Ramos (cell line): ENCODE results near the gene ARID1B.

ENCODE experiments used
- in situ Hi-C: fragments of 300-500 bp; cut with MboI; formaldehyde crosslinking; loops from one replicate; pipeline ENCODE4 v1.14.3; 2022; ENCODE audit warnings: low sequenced_read_pairs; ENCODE audit not compliant: unreplicated experiment

ARID1B gene

DNA sequence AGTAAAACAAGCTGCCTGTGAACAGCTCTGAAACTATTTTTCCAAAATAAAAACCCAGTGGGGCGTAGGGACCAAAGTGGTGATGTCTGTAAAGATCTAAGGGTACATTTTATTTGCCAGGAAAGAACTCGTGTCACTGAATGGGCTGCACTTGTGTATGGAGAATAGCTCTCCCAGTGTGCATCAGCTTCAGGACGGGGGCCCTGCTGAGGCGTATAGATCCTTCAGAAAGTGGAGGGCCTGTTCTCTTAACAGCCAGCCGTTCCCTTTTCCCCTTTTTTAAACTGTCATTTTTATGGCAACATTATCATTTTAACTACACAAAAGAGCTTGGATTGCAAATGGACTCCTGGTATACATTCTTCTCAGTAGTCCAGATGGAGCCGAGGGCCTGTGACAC is 408.8 kb downstream of the ARID1B start:
- in situ Hi-C loops, result no loop called here

DNA sequence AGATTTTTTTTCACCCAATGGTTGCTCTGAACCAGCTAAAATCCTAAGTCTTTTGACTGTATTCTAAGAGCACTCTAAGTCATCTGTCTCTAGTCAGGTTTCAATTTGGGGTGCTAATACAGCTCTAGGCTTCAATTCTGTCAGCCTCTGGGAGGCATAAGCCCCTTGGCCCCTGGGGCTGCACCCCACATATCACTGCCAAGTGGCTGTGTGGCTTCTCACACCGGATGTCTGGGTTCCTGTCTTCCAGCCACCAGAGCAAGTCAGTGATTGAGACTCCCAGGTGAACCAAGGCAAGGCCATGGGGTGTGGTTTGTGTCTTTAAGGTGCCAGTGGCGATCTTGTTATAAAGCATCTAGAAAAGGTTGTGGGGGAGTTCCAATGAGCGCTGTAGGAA is 409.6 kb downstream of the ARID1B start:
- in situ Hi-C loops, result no loop called here

DNA sequence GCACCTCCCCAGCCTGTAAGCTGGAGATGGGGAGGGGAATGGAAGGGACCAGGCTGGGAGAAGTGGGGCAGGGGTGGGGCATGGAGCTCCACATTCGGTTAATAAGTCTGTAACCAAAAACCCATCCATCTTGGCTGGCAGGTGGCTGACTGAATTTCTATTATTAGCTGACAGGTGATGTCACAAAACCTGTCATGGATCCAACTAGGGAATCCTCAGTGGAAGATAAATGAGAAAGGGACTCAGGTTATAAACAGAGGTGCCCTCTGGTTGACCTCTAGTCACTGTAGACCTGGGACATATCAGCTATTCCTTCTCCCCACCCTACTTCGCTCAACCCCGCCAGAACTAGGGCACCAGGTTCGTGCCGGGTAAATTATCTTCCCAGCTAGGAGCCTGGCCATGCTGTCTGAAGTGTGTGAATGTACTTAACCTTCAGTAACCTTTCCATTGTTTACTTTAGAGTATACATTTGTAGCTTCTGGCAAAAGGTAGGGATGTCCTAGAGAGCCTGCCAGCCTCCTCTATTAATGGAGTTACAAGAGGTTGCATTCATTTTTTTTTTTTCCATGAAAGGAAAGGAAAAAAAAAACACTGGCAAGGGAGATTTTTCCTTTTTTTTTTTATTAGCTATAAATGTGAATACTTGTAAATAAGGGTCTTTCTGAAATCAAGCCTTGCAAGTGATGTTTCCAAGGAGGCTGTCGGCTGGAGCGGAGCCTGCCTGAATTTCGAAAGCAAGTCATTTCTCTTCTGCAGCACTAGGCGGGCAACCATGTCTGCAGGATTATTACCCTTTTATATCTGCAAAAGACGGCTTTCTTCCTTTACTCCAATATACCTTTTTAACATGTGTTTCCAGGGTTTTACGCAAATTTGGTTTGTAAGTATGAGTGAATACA is 410.3 kb downstream of the ARID1B start:
- in situ Hi-C loops, result no loop called here

DNA sequence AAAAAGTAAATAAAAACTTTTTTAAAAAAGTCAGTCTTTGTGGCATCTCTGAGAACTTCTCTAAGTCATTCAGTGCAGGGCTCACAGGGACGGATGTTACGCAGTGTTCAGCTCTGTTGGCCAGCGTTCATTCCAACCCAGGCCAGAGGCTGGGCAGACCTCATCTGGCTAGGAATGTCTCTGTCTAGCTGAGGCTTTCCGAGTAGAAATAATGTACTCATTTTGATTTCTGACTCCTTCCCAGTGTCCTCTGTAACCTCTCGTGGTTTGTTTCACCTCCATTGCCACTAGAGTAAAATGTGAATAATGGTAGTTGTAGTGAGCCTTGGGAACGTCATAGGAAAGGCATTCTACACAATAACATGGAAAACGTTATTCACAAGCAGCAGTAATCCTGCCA is 411.0 kb downstream of the ARID1B start:
- in situ Hi-C loops, result no loop called here

DNA sequence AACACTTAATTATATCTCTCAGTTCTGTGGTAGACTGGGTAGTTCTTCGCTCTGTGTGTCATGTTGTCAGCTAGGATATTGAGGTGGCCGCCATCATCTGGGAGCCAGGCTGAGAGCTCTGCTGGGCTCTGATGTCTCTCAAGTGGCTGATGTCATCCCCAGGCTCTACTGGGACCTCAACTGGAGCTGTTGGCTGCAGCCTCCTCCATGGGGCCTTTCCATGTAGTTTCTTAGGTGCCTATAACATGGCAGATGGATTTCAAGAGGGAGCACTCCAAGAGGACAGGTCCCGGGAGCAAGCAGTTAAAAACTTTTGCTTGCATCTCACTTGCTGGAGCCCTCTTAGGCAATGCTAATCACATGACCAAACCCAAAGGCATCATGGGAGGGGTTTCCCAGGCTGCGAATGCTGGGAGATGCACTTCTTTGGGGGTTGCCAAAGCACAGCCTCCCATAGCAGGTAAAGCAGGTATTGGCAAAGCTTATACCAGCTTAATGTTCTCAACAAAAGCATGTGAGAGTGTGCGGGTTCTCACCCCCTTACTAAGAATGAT is 416.3 kb downstream of the ARID1B start:
- in situ Hi-C loops, result no loop called here

DNA sequence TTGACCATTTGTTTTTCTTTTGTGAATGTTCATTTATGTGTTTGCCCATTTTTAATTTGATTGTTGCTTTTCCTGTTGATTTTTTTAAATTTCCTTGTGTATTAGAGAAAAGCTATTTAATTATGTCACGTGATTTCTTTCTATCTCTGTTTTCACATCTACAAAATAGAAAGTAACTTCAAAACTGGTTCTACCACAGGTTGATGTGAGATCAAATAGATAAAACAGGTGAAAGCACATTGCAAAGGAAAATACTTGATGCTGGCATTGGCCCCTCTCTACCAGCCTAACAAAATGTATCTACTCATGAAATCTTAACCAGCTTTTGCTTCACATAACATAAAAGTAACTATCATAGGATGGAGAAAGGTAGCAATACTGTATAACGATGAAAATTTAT is 416.9 kb downstream of the ARID1B start:
- in situ Hi-C loops, result no loop called here

DNA sequence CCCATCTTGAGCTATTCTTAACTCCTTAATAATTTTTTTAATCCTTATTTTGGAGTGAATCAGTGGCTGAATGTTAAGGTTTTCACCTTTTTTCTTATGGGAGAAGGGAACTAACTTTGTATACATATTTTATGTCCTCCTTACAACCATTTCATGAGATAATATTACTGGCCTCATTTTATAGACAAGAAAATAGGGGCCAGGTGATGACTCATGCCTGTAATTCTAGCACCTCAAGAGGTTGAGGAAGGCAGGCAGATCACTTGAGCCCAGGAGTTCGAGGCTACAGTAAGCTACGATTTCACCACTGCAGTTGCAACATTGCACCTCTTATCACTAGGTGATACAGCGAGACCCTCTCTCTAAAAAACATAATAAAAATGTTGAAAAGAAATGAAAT is 417.5 kb downstream of the ARID1B start:
- in situ Hi-C loops, result no loop called here

DNA sequence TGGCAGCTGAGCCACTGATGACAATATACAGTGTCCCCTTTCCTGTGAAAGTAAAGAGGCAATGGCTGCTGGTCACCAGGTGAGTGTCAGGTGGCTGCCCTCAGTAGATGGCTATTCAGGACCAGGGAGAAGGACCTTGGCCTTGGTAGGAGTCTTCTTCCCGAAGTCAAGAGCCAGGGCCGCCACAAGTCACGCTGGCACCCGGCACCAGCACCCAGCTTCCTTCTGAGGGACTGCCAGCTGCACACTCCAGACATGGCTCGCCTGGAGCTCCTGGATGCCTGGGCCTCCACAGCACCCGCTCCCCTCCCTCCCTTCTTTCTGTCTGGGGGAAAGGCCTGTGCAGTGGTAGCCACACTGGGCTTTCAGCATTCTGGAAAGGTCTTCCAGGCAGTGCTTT is 419.2 kb downstream of the ARID1B start:
- in situ Hi-C loops, result no loop called here

DNA sequence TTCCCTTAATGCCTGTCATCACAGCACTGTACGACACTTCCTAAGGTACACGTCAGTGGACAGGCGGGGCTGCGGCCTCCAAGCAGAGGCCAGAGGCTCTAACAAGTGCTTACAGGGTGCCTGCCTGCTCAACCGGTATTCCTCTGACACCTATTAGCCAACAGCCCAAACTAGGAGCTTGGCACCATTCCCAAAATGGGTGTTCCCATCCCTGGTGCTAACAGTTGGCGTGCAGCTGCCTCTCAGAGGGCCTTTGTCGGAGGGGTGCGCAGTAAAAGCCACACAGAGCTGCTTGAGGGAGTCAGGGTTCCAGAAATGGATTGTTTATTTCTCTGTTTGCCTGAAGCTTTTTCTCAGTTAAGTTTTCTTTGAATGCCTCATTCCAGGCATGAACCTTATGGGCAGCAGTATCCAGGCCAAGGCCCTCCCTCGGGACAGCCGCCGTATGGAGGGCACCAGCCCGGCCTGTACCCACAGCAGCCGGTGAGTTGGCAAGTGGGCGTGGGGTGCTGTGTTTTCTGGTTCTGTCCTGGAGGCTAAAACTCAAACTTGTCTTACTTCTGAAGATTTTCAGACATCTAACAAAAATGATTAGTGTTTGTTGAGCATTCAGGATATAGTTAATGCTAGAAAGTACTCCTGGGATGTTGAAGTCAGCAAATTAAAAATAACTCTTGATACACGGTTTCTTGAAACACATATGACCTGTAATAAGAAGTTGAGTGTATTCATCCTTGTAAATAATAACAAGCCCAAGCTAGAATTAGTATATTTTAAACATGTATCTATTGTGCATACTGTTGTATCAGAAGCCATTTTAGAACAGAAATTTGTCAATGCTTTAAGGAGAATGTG is 421.5 kb downstream of the ARID1B start:
- in situ Hi-C loops, result no loop called here

DNA sequence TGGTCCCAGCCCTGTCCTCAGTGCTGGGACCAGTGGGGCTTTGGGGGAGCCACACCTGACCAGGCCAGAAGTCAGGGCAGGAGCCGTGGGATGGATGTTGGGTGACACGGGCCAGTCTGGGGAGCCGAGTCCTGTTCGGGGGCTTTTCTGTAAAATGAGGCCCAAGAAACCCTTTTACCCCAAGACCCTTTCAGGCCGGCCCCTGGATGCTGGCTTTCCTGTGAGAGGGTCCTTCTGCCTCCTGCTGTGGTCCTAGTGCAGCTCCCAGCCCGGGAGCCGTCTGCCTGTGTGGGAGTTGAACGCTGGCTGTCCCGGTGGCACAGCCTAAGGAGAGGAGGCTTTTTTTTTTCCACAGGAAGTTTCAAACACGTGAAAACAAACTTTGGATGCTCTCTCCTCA is 422.9 kb downstream of the ARID1B start:
- in situ Hi-C loops, result no loop called here

DNA sequence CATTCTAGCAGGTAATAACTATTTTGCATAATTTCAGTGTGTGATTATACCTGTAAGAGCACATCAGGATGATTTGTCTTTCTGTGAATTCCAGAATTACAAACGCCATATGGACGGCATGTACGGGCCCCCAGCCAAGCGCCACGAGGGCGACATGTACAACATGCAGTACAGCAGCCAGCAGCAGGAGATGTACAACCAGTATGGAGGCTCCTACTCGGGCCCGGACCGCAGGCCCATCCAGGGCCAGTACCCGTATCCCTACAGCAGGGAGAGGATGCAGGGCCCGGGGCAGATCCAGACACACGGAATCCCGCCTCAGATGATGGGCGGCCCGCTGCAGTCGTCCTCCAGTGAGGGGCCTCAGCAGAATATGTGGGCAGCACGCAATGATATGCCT is 423.4 kb downstream of the ARID1B start:
- in situ Hi-C loops, result no loop called here

DNA sequence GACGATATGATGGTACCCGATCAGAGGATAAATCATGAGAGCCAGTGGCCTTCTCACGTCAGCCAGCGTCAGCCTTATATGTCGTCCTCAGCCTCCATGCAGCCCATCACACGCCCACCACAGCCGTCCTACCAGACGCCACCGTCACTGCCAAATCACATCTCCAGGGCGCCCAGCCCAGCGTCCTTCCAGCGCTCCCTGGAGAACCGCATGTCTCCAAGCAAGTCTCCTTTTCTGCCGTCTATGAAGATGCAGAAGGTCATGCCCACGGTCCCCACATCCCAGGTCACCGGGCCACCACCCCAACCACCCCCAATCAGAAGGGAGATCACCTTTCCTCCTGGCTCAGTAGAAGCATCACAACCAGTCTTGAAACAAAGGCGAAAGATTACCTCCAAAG is 423.9 kb downstream of the ARID1B start:
- in situ Hi-C loops, result no loop called here

DNA sequence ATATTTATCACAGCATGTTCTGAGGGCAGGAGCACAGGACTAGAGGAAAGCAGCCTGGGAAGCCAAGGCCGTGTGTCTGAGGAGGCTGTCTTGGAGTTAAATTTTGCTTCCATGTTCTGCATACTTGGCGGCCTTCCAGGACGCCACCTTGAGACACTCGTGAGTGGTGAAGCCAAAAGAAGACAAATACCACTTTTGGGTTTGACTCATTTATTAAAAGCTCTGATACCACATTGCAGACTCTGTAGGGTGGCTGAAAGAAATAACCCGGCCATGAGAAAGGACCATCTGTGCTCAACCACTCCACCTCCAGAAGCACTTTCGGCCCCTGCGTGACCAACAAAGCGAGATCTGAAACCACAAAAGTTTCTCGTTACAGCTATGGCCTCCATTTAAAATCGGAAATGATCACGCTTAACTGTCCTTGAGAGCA is 426.1 kb downstream of the ARID1B start:
- in situ Hi-C loops, result no loop called here

DNA sequence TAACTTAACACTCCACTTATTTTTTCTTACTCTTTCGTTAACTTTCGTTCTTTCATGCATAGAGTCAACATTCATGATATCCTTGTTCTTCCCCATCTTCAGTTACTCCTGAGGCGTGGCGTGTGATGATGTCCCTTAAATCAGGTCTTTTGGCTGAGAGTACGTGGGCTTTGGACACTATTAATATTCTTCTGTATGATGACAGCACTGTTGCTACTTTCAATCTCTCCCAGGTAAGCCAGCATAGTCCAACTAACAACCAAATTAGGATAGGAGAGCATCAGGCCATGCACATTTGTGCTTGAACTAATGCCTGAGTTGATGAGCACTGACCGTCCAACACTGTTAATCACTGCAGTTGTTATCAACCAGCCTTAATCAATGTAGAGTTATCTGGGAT is 426.6 kb downstream of the ARID1B start:
- in situ Hi-C loops, result no loop called here

DNA sequence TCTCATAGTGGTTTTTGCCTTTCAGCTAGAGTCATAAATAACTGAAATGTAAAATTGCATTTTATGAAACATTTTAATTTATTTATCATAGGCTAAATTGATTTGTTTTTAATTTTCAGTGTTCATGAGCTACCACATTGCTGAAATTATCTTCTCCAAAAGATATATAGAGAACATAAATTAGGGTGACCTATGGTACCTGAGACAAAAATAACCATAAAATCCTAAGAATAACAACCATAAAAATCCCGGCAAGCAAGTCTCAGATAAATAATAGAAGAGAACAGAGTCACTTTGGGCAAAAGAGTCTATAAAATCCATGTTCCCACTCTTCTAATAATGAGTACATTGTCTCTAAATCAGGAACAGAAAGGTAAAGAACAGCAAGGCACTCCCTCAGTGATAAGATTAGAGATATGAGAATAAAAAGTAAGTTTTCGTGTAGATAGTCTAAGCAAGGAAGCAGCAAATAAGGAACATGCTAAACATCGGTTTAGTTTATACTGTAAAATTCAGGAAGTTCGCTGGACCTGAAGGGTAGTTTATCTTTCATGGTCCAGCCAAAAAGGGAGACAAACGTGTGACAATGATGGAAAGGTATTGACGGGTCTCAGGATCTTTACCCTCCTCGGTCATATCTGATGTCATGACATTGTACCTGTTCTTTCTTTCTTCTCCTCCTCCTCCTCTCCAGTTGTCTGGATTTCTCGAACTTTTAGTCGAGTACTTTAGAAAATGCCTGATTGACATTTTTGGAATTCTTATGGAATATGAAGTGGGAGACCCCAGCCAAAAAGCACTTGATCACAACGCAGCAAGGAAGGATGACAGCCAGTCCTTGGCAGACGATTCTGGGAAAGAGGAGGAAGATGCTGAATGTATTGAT is 428.5 kb downstream of the ARID1B start:
- in situ Hi-C loops, result no loop called here

DNA sequence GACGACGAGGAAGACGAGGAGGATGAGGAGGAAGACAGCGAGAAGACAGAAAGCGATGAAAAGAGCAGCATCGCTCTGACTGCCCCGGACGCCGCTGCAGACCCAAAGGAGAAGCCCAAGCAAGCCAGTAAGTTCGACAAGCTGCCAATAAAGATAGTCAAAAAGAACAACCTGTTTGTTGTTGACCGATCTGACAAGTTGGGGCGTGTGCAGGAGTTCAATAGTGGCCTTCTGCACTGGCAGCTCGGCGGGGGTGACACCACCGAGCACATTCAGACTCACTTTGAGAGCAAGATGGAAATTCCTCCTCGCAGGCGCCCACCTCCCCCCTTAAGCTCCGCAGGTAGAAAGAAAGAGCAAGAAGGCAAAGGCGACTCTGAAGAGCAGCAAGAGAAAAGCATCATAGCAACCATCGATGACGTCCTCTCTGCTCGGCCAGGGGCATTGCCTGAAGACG is 429.2 kb downstream of the ARID1B start:
- in situ Hi-C loops, result no loop called here

DNA sequence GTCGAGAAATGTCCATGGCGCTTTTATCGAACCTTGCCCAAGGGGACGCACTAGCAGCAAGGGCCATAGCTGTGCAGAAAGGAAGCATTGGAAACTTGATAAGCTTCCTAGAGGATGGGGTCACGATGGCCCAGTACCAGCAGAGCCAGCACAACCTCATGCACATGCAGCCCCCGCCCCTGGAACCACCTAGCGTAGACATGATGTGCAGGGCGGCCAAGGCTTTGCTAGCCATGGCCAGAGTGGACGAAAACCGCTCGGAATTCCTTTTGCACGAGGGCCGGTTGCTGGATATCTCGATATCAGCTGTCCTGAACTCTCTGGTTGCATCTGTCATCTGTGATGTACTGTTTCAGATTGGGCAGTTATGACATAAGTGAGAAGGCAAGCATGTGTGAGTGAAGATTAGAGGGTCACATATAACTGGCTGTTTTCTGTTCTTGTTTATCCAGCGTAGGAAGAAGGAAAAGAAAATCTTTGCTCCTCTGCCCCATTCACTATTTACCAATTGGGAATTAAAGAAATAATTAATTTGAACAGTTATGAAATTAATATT is 430.4 kb downstream of the ARID1B start:
- in situ Hi-C loops, result no loop called here

DNA sequence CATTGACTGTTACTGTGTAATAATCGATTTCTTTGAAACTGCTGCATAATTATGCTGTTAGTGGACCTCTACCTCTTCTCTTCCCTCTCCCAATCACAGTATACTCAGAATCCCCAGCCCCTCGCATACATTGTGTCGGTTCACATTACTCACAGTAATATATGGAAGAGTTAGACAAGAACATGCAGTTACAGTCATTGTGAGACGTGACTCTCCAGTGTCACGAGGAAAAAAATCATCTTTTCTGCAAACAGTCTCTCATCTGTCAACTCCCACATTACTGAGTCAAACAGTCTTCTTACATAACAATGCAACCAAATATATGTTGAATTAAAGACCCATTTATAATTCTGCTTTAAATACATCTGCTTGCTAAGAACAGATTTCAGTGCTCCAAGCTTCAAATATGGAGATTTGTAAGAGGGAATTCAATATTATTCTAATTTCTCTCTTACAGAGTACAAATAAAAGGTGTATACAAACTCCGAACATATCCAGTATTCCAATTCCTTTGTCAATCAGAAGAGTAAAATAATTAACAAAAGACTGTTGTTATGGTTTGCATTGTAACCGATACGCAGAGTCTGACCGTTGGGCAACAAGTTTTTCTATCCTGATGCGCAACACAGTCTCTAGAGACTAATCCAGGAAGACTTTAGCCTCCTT is 432.8 kb downstream of the ARID1B start:
- in situ Hi-C loops, result no loop called here

DNA sequence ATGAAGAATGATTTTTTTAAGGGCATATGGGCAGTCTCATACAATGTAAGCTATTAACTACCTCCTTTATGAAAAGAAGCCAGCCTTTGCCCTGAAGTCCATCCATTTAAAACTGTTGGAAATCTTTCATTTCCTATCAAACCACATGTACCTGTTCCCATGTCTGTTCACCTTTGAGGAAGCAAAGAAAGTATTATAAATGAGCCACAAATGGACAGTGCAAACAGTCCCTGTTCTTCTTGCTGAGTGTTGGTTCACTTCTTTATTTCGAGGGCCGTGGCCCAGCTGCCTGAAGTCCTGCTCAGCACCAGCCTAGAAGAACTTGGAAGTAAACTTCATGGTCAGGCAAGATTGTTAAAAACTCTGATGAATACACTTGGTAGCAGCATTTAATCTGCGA is 433.8 kb downstream of the ARID1B start:
- in situ Hi-C loops, result no loop called here
